GM23338 (cell line): ENCODE data around the gene ADGRG7. TPM values are rescaled to one million over a fixed set of nuclear protein-coding genes. Genes with fewer than 3 reads are reported as not detected.

Experiments
- ATAC-seq: fragments of 200-7000 bp; cut with Tn5 transposase; 3 replicates; pipeline ENCODE4 v1.9.1; 2020
- DNase-seq: peaks from one replicate; pipeline ENCODE4 v3.0.0-alpha.2; 2015; ENCODE audit warnings: low spot score
- H2AFZ ChIP-seq: fragments of 200-600 bp; sonication (generic); 2 replicates; pipeline ENCODE4 v1.8.0; 2016; ENCODE audit warnings: antibody characterized with exemption, mild to moderate bottlenecking, moderate library complexity
- H3F3A ChIP-seq: fragments of 200-600 bp; sonication (generic); replicated peaks from 2 replicates; pipeline ENCODE4 v1.8.0; 2017; ENCODE audit warnings: antibody characterized with exemption, mixed run types, low read depth
- H3K27ac ChIP-seq: fragments of 200-600 bp; sonication (generic); 2 replicates; pipeline ENCODE4 v1.6.1; 2016; ENCODE audit warnings: low read depth
- H3K27me3 ChIP-seq: fragments of 200-600 bp; sonication (generic); 2 replicates; pipeline ENCODE4 v1.8.0; 2016; ENCODE audit warnings: mild to moderate bottlenecking, mixed run types, moderate library complexity; ENCODE audit not compliant: insufficient read depth
- H3K36me3 ChIP-seq: fragments of 200-600 bp; sonication (generic); 2 replicates; pipeline ENCODE4 v1.8.0; 2016; ENCODE audit warnings: mild to moderate bottlenecking; ENCODE audit not compliant: insufficient read depth
- H3K4me1 ChIP-seq: fragments of 200-600 bp; sonication (generic); 2 replicates; pipeline ENCODE4 v1.8.0; 2016; ENCODE audit warnings: mild to moderate bottlenecking, moderate library complexity; ENCODE audit not compliant: insufficient read depth
- H3K4me2 ChIP-seq: fragments of 200-600 bp; sonication (generic); 2 replicates; pipeline ENCODE4 v1.7.1; 2017; ENCODE audit warnings: mixed run types
- H3K4me3 ChIP-seq: fragments of 200-600 bp; sonication (generic); 2 replicates; pipeline ENCODE4 v1.6.1; 2016; ENCODE audit warnings: mixed run types
- H3K79me2 ChIP-seq: fragments of 200-600 bp; sonication (generic); replicated peaks from 2 replicates; pipeline ENCODE4 v1.8.0; 2017; ENCODE audit warnings: mild to moderate bottlenecking; ENCODE audit not compliant: insufficient read depth
- H3K9me2 ChIP-seq: fragments of 200-600 bp; sonication (generic); 2 replicates; pipeline ENCODE4 v1.8.0; 2017; ENCODE audit not compliant: insufficient read depth
- H4K20me1 ChIP-seq: fragments of 200-600 bp; sonication (generic); replicated peaks from 2 replicates; pipeline ENCODE4 v1.8.0; 2017; ENCODE audit warnings: mild to moderate bottlenecking; ENCODE audit not compliant: insufficient read depth
- H3K27ac Mint-ChIP-seq: 2 replicates; pipeline ENCODE4 v1.8.0; 2020; ENCODE audit warnings: inconsistent platforms, mild to moderate bottlenecking, moderate library complexity, mixed read lengths
- H3K27me3 Mint-ChIP-seq: 3 replicates; pipeline ENCODE4 v1.8.0; 2022; ENCODE audit warnings: low read depth, mild to moderate bottlenecking, moderate library complexity, mixed read lengths, inconsistent platforms; ENCODE audit not compliant: insufficient read depth, poor library complexity
- H3K36me3 Mint-ChIP-seq: 3 replicates; pipeline ENCODE4 v1.8.0; 2021; ENCODE audit warnings: low read depth, mild to moderate bottlenecking, inconsistent platforms, moderate library complexity, mixed read lengths
- H3K4me1 Mint-ChIP-seq: 3 replicates; pipeline ENCODE4 v1.8.0; 2020; ENCODE audit warnings: mild to moderate bottlenecking, inconsistent platforms, mixed read lengths
- H3K4me3 Mint-ChIP-seq: 3 replicates; pipeline ENCODE4 v1.8.0; 2021; ENCODE audit warnings: moderate library complexity, mild to moderate bottlenecking, inconsistent platforms, mixed read lengths
- H3K9me3 Mint-ChIP-seq: 3 replicates; pipeline ENCODE4 v1.8.0; 2020; ENCODE audit warnings: moderate library complexity, mild to moderate bottlenecking, inconsistent platforms, mixed read lengths
- CREB1 ChIP-seq: fragments of 250-450 bp; sonication (Bioruptor Pico); IDR thresholded peaks from 2 replicates; pipeline ENCODE4 v1.5.0; 2020; ENCODE audit warnings: low read depth, mild to moderate bottlenecking, moderate library complexity
- ETS1 ChIP-seq: IDR thresholded peaks from 2 replicates; pipeline ENCODE4 v1.6.1; 2016; ENCODE audit warnings: antibody characterized with exemption
- EZH2 ChIP-seq: fragments of 200-600 bp; sonication (generic); IDR thresholded peaks from one replicate; pipeline ENCODE4 v1.8.0; 2017; ENCODE audit warnings: antibody characterized with exemption, mild to moderate bottlenecking, low read depth; ENCODE audit not compliant: unreplicated experiment
- EZH2phosphoT487 ChIP-seq: fragments of 200-600 bp; sonication (generic); IDR thresholded peaks from one replicate; pipeline ENCODE4 v1.8.1; 2018; ENCODE audit warnings: antibody characterized with exemption; ENCODE audit not compliant: unreplicated experiment
- NANOG ChIP-seq: IDR thresholded peaks from 2 replicates; pipeline ENCODE4 v1.6.1; 2016; ENCODE audit warnings: antibody characterized with exemption, borderline replicate concordance
- POLR2AphosphoS5 ChIP-seq: IDR thresholded peaks from 2 replicates; pipeline ENCODE4 v1.6.1; 2016; ENCODE audit warnings: antibody characterized with exemption, low read depth
- STAT1 ChIP-seq: IDR thresholded peaks from one replicate; pipeline ENCODE4 v1.6.1; 2016; ENCODE audit warnings: antibody characterized with exemption; ENCODE audit not compliant: unreplicated experiment
- ZNF114 ChIP-seq: fragments of 250-450 bp; sonication (Bioruptor Pico); IDR thresholded peaks from 2 replicates; pipeline ENCODE4 v1.5.0; 2020; ENCODE audit warnings: mild to moderate bottlenecking, moderate library complexity
- ZNF331 ChIP-seq: fragments of 250-450 bp; sonication (Bioruptor Pico); IDR thresholded peaks from 2 replicates; pipeline ENCODE4 v1.5.0; 2020; ENCODE audit warnings: low read depth, mild to moderate bottlenecking, moderate library complexity
- polyA plus RNA-seq: library from polyadenylated mRNA; unstranded; fragments of >200 nt; fragmentation: Nextera tagmentation; extraction: Ambion mirVana; gene quantifications from 2 replicates; pipeline ENCODE4 v1.2.1, GENCODE V29; 2016
- total RNA-seq: library from RNA; depleted of rRNA; stranded (reverse); fragments of >200 nt; shearing (Covaris generic); gene quantifications from 2 replicates; pipeline ENCODE4 v1.2.3, GENCODE V29; 2014
- TF ChIP-seq, protein P1 (sequence below): IDR thresholded peaks from one replicate; pipeline ENCODE4 v1.6.1; 2018; ENCODE audit warnings: antibody characterized with exemption; ENCODE audit not compliant: unreplicated experiment
- TF ChIP-seq, protein P2 (sequence below), 2 experiments: fragments of 200-600 bp in 1 of 2; sonication (generic) in 1 of 2; conservative IDR thresholded peaks; 2 replicates each; pipeline versions ENCODE4 v1.5.1 to v1.6.1; 2016 to 2017; ENCODE audit warnings: antibody characterized with exemption in 2 of 2, low read depth in 2 of 2, mild to moderate bottlenecking in 2 of 2, moderate library complexity in 1 of 2
- TF ChIP-seq, protein P3 (sequence below): fragments of 250-450 bp; sonication (Bioruptor Pico); IDR thresholded peaks from 2 replicates; pipeline ENCODE4 v1.5.0; 2020; ENCODE audit warnings: mild to moderate bottlenecking, moderate library complexity

The ADGRG7 gene
- total and polyA plus RNA-seq, 2 experiments from 2014 or later: not detected

GRCh38 chr3:100743535-100743934 is 134.1 kb downstream of the ADGRG7 start:
- peaks cover 23% of the 10 kb centered on the region; the same call in 1 of the 2 replicates for H3K36me3 ChIP-seq
- Mint-ChIP-seq H3K4me3 (no peak overlapping the region), H3K27me3 (no peaks in the 10 kb centered on the region), H3K4me1 (peaks cover 14% of the 10 kb centered on the region), H3K9me3 (no peaks in the 10 kb centered on the region), H3K36me3 (peaks cover 41% of the 10 kb centered on the region; the same call in 2 of the 3 replicates), H3K27ac (no peak overlapping the region)
- H3K4me1 ChIP-seq: peaks cover 17% of the 10 kb centered on the region
- peaks cover 10% of the 10 kb centered on the region; the same call in 1 of the 2 replicates for H3K79me2 ChIP-seq
- H3K9me2 ChIP-seq: no peaks in the 10 kb centered on the region
- no peak overlapping the region for H3K4me3 ChIP-seq
- no peaks in the 10 kb centered on the region for H3K27me3 ChIP-seq
- no peak for DNase-seq
- H2AFZ ChIP-seq: no peak overlapping the region
- no peak for ATAC-seq
- TF ChIP-seq, protein P1, sequence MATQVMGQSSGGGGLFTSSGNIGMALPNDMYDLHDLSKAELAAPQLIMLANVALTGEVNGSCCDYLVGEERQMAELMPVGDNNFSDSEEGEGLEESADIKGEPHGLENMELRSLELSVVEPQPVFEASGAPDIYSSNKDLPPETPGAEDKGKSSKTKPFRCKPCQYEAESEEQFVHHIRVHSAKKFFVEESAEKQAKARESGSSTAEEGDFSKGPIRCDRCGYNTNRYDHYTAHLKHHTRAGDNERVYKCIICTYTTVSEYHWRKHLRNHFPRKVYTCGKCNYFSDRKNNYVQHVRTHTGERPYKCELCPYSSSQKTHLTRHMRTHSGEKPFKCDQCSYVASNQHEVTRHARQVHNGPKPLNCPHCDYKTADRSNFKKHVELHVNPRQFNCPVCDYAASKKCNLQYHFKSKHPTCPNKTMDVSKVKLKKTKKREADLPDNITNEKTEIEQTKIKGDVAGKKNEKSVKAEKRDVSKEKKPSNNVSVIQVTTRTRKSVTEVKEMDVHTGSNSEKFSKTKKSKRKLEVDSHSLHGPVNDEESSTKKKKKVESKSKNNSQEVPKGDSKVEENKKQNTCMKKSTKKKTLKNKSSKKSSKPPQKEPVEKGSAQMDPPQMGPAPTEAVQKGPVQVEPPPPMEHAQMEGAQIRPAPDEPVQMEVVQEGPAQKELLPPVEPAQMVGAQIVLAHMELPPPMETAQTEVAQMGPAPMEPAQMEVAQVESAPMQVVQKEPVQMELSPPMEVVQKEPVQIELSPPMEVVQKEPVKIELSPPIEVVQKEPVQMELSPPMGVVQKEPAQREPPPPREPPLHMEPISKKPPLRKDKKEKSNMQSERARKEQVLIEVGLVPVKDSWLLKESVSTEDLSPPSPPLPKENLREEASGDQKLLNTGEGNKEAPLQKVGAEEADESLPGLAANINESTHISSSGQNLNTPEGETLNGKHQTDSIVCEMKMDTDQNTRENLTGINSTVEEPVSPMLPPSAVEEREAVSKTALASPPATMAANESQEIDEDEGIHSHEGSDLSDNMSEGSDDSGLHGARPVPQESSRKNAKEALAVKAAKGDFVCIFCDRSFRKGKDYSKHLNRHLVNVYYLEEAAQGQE: no peak
- TF ChIP-seq NANOG (no peak), CREB1 (CRISPR knock-in tag) (no peak), ETS1 (no peak), ZNF114 (no peak), POLR2AphosphoS5 (no peak), STAT1 (no peak), ZNF331 (CRISPR knock-in tag) (no peak), EZH2phosphoT487 (no peak), EZH2 (no peak)
- TF ChIP-seq, protein P2, sequence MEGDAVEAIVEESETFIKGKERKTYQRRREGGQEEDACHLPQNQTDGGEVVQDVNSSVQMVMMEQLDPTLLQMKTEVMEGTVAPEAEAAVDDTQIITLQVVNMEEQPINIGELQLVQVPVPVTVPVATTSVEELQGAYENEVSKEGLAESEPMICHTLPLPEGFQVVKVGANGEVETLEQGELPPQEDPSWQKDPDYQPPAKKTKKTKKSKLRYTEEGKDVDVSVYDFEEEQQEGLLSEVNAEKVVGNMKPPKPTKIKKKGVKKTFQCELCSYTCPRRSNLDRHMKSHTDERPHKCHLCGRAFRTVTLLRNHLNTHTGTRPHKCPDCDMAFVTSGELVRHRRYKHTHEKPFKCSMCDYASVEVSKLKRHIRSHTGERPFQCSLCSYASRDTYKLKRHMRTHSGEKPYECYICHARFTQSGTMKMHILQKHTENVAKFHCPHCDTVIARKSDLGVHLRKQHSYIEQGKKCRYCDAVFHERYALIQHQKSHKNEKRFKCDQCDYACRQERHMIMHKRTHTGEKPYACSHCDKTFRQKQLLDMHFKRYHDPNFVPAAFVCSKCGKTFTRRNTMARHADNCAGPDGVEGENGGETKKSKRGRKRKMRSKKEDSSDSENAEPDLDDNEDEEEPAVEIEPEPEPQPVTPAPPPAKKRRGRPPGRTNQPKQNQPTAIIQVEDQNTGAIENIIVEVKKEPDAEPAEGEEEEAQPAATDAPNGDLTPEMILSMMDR (conservative IDR thresholded peaks at IDR 0.05; ENCODE audit: low read depth in 2 of 2): no peak
- TF ChIP-seq, protein P3, sequence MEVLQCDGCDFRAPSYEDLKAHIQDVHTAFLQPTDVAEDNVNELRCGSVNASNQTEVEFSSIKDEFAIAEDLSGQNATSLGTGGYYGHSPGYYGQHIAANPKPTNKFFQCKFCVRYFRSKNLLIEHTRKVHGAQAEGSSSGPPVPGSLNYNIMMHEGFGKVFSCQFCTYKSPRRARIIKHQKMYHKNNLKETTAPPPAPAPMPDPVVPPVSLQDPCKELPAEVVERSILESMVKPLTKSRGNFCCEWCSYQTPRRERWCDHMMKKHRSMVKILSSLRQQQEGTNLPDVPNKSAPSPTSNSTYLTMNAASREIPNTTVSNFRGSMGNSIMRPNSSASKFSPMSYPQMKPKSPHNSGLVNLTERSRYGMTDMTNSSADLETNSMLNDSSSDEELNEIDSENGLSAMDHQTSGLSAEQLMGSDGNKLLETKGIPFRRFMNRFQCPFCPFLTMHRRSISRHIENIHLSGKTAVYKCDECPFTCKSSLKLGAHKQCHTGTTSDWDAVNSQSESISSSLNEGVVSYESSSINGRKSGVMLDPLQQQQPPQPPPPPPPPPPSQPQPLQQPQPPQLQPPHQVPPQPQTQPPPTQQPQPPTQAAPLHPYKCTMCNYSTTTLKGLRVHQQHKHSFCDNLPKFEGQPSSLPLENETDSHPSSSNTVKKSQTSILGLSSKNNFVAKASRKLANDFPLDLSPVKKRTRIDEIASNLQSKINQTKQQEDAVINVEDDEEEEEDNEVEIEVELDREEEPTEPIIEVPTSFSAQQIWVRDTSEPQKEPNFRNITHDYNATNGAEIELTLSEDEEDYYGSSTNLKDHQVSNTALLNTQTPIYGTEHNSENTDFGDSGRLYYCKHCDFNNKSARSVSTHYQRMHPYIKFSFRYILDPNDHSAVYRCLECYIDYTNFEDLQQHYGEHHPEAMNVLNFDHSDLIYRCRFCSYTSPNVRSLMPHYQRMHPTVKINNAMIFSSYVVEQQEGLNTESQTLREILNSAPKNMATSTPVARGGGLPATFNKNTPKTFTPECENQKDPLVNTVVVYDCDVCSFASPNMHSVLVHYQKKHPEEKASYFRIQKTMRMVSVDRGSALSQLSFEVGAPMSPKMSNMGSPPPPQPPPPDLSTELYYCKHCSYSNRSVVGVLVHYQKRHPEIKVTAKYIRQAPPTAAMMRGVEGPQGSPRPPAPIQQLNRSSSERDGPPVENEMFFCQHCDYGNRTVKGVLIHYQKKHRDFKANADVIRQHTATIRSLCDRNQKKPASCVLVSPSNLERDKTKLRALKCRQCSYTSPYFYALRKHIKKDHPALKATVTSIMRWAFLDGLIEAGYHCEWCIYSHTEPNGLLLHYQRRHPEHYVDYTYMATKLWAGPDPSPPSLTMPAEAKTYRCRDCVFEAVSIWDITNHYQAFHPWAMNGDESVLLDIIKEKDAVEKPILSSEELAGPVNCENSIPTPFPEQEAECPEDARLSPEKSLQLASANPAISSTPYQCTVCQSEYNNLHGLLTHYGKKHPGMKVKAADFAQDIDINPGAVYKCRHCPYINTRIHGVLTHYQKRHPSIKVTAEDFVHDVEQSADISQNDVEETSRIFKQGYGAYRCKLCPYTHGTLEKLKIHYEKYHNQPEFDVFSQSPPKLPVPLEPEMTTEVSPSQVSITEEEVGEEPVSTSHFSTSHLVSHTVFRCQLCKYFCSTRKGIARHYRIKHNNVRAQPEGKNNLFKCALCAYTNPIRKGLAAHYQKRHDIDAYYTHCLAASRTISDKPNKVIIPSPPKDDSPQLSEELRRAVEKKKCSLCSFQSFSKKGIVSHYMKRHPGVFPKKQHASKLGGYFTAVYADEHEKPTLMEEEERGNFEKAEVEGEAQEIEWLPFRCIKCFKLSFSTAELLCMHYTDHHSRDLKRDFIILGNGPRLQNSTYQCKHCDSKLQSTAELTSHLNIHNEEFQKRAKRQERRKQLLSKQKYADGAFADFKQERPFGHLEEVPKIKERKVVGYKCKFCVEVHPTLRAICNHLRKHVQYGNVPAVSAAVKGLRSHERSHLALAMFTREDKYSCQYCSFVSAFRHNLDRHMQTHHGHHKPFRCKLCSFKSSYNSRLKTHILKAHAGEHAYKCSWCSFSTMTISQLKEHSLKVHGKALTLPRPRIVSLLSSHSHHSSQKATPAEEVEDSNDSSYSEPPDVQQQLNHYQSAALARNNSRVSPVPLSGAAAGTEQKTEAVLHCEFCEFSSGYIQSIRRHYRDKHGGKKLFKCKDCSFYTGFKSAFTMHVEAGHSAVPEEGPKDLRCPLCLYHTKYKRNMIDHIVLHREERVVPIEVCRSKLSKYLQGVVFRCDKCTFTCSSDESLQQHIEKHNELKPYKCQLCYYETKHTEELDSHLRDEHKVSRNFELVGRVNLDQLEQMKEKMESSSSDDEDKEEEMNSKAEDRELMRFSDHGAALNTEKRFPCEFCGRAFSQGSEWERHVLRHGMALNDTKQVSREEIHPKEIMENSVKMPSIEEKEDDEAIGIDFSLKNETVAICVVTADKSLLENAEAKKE (CRISPR knock-in tag): no peak
- no peaks in the 10 kb centered on the region; the same call in 1 of the 2 replicates for H4K20me1 ChIP-seq
- no peaks in the 10 kb centered on the region for H3F3A ChIP-seq
- H3K27ac ChIP-seq: no peak overlapping the region
- H3K4me2 ChIP-seq: no peak overlapping the region
